GM13976 (cell line): Measurements from ENCODE around the gene GFRA3.

ENCODE experiments used
- DNase-seq: peaks from one replicate; pipeline ENCODE4 v3.0.0; 2012; ENCODE audit warnings: low spot score
- in situ Hi-C: fragments of 300-500 bp; cut with MboI; formaldehyde crosslinking; loops from one replicate; pipeline ENCODE4 v1.12.0; 2022; ENCODE audit warnings: low sequenced_read_pairs, mixed read lengths, inconsistent platforms; ENCODE audit not compliant: unreplicated experiment
- TF ChIP-seq, protein P1 (sequence below): IDR thresholded peaks from 2 replicates; pipeline ENCODE4 v1.5.1; 2012; ENCODE audit warnings: borderline replicate concordance, mild to moderate bottlenecking; ENCODE audit not compliant: insufficient read depth; ENCODE audit errors: extremely low read depth, missing control alignments, control extremely low read depth

The GFRA3 gene

DNA sequence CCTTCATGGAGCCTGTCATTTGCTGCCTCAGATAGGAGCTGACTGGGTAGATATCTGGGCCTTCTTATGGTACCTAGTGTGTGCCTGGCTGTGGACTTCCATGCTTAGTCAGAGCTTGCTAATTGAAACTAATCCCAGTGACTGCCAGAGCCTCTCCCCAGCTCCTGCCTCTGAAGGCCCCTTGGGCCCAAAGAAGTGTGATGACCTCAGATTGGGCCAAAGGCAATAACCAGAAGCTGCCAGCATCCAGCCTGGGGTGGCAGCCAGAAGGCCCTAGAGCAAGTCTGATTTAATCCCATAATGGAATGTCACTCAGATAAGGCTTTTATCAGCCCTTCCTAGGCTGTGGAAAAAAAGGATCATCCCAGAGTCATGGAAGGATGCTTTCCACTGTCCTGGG, 44.2 kb downstream of the GFRA3 start:
- no peak for DNase-seq
- in situ Hi-C loops, result no loop called here
- TF ChIP-seq, protein P1, sequence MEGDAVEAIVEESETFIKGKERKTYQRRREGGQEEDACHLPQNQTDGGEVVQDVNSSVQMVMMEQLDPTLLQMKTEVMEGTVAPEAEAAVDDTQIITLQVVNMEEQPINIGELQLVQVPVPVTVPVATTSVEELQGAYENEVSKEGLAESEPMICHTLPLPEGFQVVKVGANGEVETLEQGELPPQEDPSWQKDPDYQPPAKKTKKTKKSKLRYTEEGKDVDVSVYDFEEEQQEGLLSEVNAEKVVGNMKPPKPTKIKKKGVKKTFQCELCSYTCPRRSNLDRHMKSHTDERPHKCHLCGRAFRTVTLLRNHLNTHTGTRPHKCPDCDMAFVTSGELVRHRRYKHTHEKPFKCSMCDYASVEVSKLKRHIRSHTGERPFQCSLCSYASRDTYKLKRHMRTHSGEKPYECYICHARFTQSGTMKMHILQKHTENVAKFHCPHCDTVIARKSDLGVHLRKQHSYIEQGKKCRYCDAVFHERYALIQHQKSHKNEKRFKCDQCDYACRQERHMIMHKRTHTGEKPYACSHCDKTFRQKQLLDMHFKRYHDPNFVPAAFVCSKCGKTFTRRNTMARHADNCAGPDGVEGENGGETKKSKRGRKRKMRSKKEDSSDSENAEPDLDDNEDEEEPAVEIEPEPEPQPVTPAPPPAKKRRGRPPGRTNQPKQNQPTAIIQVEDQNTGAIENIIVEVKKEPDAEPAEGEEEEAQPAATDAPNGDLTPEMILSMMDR, result no peak

DNA sequence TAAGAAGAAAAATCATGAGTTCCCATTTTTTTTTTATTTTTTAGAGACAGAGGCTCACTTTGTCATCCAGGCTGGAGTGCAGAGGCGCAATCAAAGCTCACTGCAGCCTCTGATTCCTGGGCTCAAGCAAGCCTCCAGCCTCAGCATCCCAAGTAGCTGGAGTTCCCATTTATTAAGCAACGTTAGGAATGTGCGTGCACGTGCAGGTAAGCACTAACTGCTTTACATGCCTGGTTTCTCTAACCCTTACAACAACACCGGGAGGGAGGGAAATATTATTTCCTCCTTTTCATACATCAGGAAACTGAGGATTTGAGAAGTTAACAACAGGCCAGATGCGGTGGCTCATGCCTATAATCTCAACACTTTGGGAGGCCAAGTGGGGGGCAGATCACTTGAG, 45.0 kb downstream of the GFRA3 start:
- in situ Hi-C loops, result no loop called here
- TF ChIP-seq, protein P1, result no peak
- no peak for DNase-seq

DNA sequence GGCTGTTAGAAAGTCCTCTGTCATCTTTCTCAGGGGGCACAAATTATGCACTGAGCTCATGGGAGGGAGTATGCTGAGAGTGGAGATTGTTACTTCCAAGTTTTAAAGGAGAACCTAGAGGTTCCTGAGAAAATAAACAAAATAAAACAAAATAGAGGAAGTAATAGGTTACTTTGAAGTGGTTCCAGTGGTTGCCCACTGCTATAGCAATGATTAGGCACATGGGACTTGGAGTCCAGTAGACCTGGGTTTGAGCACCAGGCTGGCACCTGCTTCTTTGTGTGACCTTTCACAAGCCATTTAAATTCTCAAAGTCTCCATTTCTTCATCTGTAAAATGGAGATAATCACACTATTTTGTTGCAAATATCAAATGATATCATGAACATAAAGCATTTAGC, 47.5 kb downstream of the GFRA3 start:
- TF ChIP-seq, protein P1, result no peak
- in situ Hi-C loops, result no loop called here
- no peak for DNase-seq

DNA sequence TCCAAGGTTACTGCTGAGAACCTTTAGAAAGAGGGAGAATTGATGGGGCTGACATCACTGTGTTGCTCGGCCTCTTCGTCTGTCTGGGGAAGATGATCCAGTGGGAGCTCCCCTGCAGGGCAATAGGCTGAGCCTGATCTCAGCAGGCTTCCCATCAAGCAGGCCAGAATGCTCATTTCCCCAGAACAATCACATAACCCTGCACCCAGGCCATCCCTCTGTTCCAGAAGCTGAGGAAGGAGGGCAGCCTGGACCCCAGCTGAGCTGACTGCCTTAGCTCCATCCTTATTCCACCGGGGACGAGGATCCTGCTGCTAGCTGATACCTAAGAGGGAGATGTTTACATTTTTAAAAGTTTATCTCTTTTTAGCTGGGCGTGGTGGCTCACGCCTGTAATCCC, 49.7 kb downstream of the GFRA3 start:
- no peak for DNase-seq
- TF ChIP-seq, protein P1, result no peak
- in situ Hi-C loops, result no loop called here

DNA sequence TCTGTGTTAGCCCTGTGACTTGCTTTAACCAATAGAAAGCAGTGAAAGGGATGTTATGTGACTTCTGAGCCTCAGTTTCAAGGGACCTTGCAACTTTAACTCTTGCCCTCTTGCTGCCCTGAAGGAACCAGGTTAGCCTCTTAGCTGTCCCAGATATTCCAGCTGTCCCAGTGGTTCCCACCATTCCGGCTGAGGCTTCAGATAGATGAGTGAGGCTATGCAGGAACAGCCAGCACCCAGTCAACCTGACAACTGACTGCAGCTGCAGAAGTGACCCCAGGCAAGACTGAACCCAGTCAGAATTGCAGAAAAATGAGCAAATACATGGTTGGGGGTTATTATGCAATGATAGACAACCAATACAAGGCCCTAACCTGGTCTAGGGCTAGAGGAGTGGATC, 50.9 kb downstream of the GFRA3 start:
- in situ Hi-C loops, result no loop called here
- DNase-seq, result no peak
- TF ChIP-seq, protein P1, result no peak

DNA sequence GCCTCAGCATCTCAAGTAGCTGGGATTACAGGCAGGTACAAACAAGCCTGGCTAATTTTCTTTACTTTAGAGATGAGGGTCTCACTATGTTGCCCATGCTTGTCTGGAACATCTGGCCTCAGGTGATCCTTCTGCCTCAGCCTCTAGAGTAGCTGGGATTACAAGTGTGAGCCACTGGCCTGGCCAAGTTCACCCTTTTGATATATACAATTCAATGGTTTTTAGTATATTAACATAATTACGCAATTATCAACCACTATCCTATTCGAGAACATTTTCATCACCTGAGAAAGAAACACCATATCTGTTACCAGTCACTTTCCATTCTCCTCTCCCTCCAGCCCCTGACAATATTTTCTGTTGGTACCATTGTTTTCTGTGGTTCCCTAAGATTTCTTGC, 57.6 kb downstream of the GFRA3 start:
- TF ChIP-seq, protein P1, result no peak
- in situ Hi-C loops, result no loop called here
- DNase-seq, result no peak

DNA sequence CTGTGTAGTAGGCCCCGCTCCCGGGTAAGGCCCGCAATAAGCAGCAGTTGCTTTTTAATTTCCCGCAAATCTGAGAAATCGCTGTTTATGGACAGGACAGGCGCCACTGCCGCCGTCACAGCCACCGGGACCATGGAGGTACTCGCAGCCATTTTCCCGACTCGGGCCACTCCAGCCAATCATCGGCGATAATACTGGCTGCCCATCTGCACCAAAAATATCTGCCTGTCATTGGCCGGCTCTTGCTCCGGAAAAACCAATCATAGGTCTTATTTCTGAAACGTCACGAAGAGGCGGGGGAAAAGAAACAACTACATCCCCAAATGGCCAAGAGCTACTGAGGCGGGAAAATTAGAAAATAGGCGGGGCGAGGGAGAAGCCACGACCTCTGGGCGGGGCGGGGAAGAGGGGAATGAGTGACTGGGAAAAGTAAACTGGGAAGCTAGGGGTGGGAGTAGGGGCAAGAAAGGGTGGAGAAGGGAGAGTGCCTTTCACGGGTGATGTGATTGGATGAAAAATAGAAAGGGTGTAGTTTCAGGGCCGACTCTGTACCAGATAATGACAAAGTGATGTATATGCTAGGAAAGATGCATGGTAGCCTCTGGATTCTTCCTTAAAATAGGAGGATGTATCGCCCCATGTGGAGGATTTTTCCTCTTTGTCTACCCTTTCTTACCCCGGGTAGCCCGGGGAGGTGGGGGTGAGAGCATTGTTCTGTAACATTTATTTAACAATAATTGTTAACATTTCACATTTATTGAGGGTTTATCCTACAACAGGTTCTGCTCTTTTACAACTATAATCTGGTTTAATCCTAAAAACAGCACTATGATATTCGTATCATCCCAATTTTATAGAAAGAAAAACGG, 61.0 kb downstream of the GFRA3 start, which contains the start of gene CDC23:
CDC23 (minus strand) TSS at position 163 of the 869 bp plus-strand sequence; CDS start at position 152, 11 bp downstream.
- TF ChIP-seq, protein P1, result no peak
- in situ Hi-C loops, result no loop called here
- peak; percentile 97 for DNase-seq
